WTC11 (cell line): ENCODE measurements around the gene PRR22. TPM values are rescaled to one million over a fixed set of nuclear protein-coding genes. Genes with fewer than 3 reads are reported as not detected.

Experiments
- ATAC-seq: fragments of 200-7000 bp; cut with Tn5 transposase; 2 replicates; pipeline ENCODE4 v1.10.0; 2021; ENCODE audit warnings: mild to moderate bottlenecking, moderate library complexity
- CTCF ChIA-PET: fragments of 300-600 bp; sonication (Branson Sonifier 250); formaldehyde crosslinking; loops from one replicate; lab custom pipeline; 2021; ENCODE audit warnings: antibody characterized with exemption; lab: Charles Lee
- POLR2A ChIA-PET: fragments of 350-600 bp; sonication (Branson Sonifier 250); formaldehyde crosslinking; loops from one replicate; lab custom pipeline; 2021; ENCODE audit warnings: antibody characterized with exemption; lab: Charles Lee
- DNase-seq: peaks from one replicate; pipeline ENCODE4 v3.0.0; 2021; ENCODE audit warnings: low spot score
- H3K27ac Mint-ChIP-seq: 2 replicates; pipeline ENCODE4 v1.8.0; 2021; ENCODE audit warnings: mixed read lengths
- H3K27me3 Mint-ChIP-seq: 2 replicates; pipeline ENCODE4 v1.8.0; 2021; ENCODE audit warnings: low read depth, mild to moderate bottlenecking, moderate library complexity, mixed read lengths
- H3K36me3 Mint-ChIP-seq: 2 replicates; pipeline ENCODE4 v1.8.0; 2021; ENCODE audit warnings: mixed read lengths
- H3K4me1 Mint-ChIP-seq: 2 replicates; pipeline ENCODE4 v1.8.0; 2022; ENCODE audit warnings: mixed read lengths
- H3K4me3 Mint-ChIP-seq: 2 replicates; pipeline ENCODE4 v1.8.0; 2021; ENCODE audit warnings: mild to moderate bottlenecking, moderate library complexity, mixed read lengths
- H3K9me3 Mint-ChIP-seq: 2 replicates; pipeline ENCODE4 v1.8.0; 2021; ENCODE audit warnings: mixed read lengths
- AR ChIP-seq: fragments of 250-450 bp; sonication (Bioruptor Pico); IDR thresholded peaks from 2 replicates; pipeline ENCODE4 v1.9.0; 2021; ENCODE audit warnings: mild to moderate bottlenecking
- ATF1 ChIP-seq: sonication (generic); formaldehyde crosslinking; IDR thresholded peaks from 2 replicates; pipeline ENCODE4 v1.8.1; 2023; ENCODE audit warnings: mild to moderate bottlenecking, moderate library complexity, missing genetic modification reagents
- ATF2 ChIP-seq: sonication (generic); formaldehyde crosslinking; IDR thresholded peaks from 2 replicates; pipeline ENCODE4 v1.8.1; 2022; ENCODE audit warnings: low read depth, missing genetic modification reagents, borderline replicate concordance
- ATF6 ChIP-seq: sonication (generic); formaldehyde crosslinking; IDR thresholded peaks from 2 replicates; pipeline ENCODE4 v1.8.1; 2023; ENCODE audit warnings: mild to moderate bottlenecking, missing genetic modification reagents
- GRHL2 ChIP-seq: fragments of 250-450 bp; sonication (Bioruptor Pico); IDR thresholded peaks from 2 replicates; pipeline ENCODE4 v1.8.0; 2022; ENCODE audit warnings: mild to moderate bottlenecking, moderate library complexity; ENCODE audit not compliant: insufficient replicate concordance, severe bottlenecking
- GTF2I ChIP-seq: fragments of 250-450 bp; sonication (Bioruptor Pico); conservative IDR thresholded peaks from 2 replicates; pipeline ENCODE4 v1.4.0; 2021; ENCODE audit warnings: mild to moderate bottlenecking
- MLX ChIP-seq: sonication (generic); formaldehyde crosslinking; IDR thresholded peaks from 2 replicates; pipeline ENCODE4 v1.8.1; 2023; ENCODE audit warnings: mild to moderate bottlenecking, missing genetic modification reagents, moderate library complexity
- NFATC4 ChIP-seq: fragments of 250-450 bp; sonication (Bioruptor Pico); IDR thresholded peaks from 2 replicates; pipeline ENCODE4 v1.9.0; 2021; ENCODE audit warnings: mild to moderate bottlenecking
- NFE2L1 ChIP-seq: sonication (generic); formaldehyde crosslinking; IDR thresholded peaks from 2 replicates; pipeline ENCODE4 v1.8.1; 2023; ENCODE audit warnings: missing genetic modification reagents
- NFYB ChIP-seq: sonication (generic); formaldehyde crosslinking; conservative IDR thresholded peaks from 2 replicates; pipeline ENCODE4 v1.8.0; 2022; ENCODE audit warnings: low read depth, missing genetic modification reagents
- NR2C2 ChIP-seq: sonication (generic); formaldehyde crosslinking; IDR thresholded peaks from 2 replicates; pipeline ENCODE4 v1.8.0; 2022; ENCODE audit warnings: mild to moderate bottlenecking, missing genetic modification reagents
- PREB ChIP-seq: sonication (generic); formaldehyde crosslinking; IDR thresholded peaks from 2 replicates; pipeline ENCODE4 v1.8.1; 2022; ENCODE audit warnings: mild to moderate bottlenecking, missing genetic modification reagents, moderate library complexity, borderline replicate concordance
- TP53 ChIP-seq: sonication (generic); formaldehyde crosslinking; IDR thresholded peaks from 2 replicates; pipeline ENCODE4 v1.8.1; 2023; ENCODE audit warnings: mild to moderate bottlenecking, missing genetic modification reagents
- ZNF219 ChIP-seq: sonication (generic); formaldehyde crosslinking; IDR thresholded peaks from 2 replicates; pipeline ENCODE4 v1.8.0; 2023; ENCODE audit warnings: missing genetic modification reagents, mild to moderate bottlenecking, borderline replicate concordance
- ZNF232 ChIP-seq: sonication (generic); formaldehyde crosslinking; IDR thresholded peaks from 2 replicates; pipeline ENCODE4 v1.8.0; 2022; ENCODE audit warnings: mild to moderate bottlenecking, missing genetic modification reagents
- ZNF317 ChIP-seq: sonication (generic); formaldehyde crosslinking; IDR thresholded peaks from 2 replicates; pipeline ENCODE4 v1.8.1; 2023; ENCODE audit warnings: low read depth, mild to moderate bottlenecking, moderate library complexity, missing genetic modification reagents, borderline replicate concordance
- ZNF396 ChIP-seq: fragments of 250-450 bp; sonication (Bioruptor Pico); IDR thresholded peaks from 2 replicates; pipeline ENCODE4 v1.8.0; 2021; ENCODE audit warnings: mild to moderate bottlenecking, moderate library complexity, borderline replicate concordance
- ZNF425 ChIP-seq: fragments of 250-450 bp; sonication (Bioruptor Pico); conservative IDR thresholded peaks from 2 replicates; pipeline ENCODE4 v1.9.0; 2021; ENCODE audit warnings: mild to moderate bottlenecking
- ZNF512 ChIP-seq: sonication (generic); formaldehyde crosslinking; IDR thresholded peaks from 2 replicates; pipeline ENCODE4 v1.8.1; 2022; ENCODE audit warnings: missing genetic modification reagents, borderline replicate concordance
- total RNA-seq: library from RNA; stranded (reverse); gene quantifications from 3 replicates; pipeline ENCODE4 v1.2.3, GENCODE V29; 2021

The PRR22 gene
- total RNA-seq, 1 experiment from 2014 or later: 3.3 TPM

- no peak for TF ChIP-seq ZNF425 (CRISPR knock-in tag)
These were observed 20.2 kb upstream of the PRR22 start, which contains the start of gene NRTN (continued) for GRCh38 chr19:5804516-5805461.

GRCh38 chr19:5803752-5804515 lies 19.4 kb upstream of the PRR22 start:
- peaks cover 47% of the 10 kb centered on the region for H3K27me3 Mint-ChIP-seq
- DNase-seq (peak; percentile 99), ATAC-seq (peak; percentile 85)
- H3K9me3 Mint-ChIP-seq: no peaks in the 10 kb centered on the region
- POLR2A ChIA-PET: interaction anchor here (0.6 to 1.7 kb wide), 11 partner anchors 9 to 143 kb away, joined by 3 to 22 read pairs (median 3); partner anchors contain the start of genes CATSPERD and LONP1
- H3K4me1 Mint-ChIP-seq: peaks cover 13% of the 10 kb centered on the region
- H3K4me3 Mint-ChIP-seq: peak overlapping the region; percentile 75
- CTCF ChIA-PET: interaction anchor here (0.5 to 2.1 kb wide), 90 partner anchors 9 to 1257 kb away, joined by 3 to 115 read pairs (median 6); partner anchors contain the start of genes CAPS, CATSPERD, DUS3L and FUT6
- no peaks in the 10 kb centered on the region for H3K36me3 Mint-ChIP-seq
- H3K27ac Mint-ChIP-seq: no peak overlapping the region
- no peak for TF ChIP-seq AR (CRISPR knock-in tag)
- no peak for TF ChIP-seq ZNF219 (CRISPR knock-in tag)
- TF ChIP-seq ATF1: 0 out of 2 replicates have a peak, but pooled peaks have one; percentile 36
- peak; percentile 60; the same call in 1 of the 2 replicates for TF ChIP-seq ZNF317
- no peak for TF ChIP-seq ZNF396 (CRISPR knock-in tag)
- peak; percentile 38; the same call in 1 of the 2 replicates for TF ChIP-seq NFYB (CRISPR knock-in tag)
- peak; percentile 58; the same call in 1 of the 2 replicates for TF ChIP-seq ATF6 (CRISPR knock-in tag)
- TF ChIP-seq NFATC4: no peak
- peak; percentile 84 for TF ChIP-seq ZNF232 (CRISPR knock-in tag)
- 0 out of 2 replicates have a peak, but pooled peaks have one; percentile 75 for TF ChIP-seq TP53
- no peak for TF ChIP-seq PREB (CRISPR knock-in tag)
- no peak for TF ChIP-seq GTF2I (CRISPR knock-in tag)
- 0 out of 2 replicates have a peak, but pooled peaks have one; percentile 31 for TF ChIP-seq ZNF512 (CRISPR knock-in tag)
- TF ChIP-seq NR2C2: peak; percentile 51
- peak; percentile 86; the same call in 1 of the 2 replicates for TF ChIP-seq ATF2 (CRISPR knock-in tag)
- peak; percentile 81; the same call in 1 of the 2 replicates for TF ChIP-seq NFE2L1 (CRISPR knock-in tag)
- no peak for TF ChIP-seq MLX (CRISPR knock-in tag)
- TF ChIP-seq GRHL2 (CRISPR knock-in tag): no peak
